DMS 273 treated with DMSO at 0.1 percent for 48 hours (cell line): ENCODE measurements around the gene ADAMTS19.
"Not testable (repeated sequence)": the region's sequence is repeated elsewhere in the genome, so short reads cannot be mapped to it uniquely, and the experiment has no call there.

Experiments used
- DNase-seq: peaks from one replicate; lab custom pipeline; 2025; lab: John Stamatoyannopoulos, UW

ADAMTS19 gene

DNA sequence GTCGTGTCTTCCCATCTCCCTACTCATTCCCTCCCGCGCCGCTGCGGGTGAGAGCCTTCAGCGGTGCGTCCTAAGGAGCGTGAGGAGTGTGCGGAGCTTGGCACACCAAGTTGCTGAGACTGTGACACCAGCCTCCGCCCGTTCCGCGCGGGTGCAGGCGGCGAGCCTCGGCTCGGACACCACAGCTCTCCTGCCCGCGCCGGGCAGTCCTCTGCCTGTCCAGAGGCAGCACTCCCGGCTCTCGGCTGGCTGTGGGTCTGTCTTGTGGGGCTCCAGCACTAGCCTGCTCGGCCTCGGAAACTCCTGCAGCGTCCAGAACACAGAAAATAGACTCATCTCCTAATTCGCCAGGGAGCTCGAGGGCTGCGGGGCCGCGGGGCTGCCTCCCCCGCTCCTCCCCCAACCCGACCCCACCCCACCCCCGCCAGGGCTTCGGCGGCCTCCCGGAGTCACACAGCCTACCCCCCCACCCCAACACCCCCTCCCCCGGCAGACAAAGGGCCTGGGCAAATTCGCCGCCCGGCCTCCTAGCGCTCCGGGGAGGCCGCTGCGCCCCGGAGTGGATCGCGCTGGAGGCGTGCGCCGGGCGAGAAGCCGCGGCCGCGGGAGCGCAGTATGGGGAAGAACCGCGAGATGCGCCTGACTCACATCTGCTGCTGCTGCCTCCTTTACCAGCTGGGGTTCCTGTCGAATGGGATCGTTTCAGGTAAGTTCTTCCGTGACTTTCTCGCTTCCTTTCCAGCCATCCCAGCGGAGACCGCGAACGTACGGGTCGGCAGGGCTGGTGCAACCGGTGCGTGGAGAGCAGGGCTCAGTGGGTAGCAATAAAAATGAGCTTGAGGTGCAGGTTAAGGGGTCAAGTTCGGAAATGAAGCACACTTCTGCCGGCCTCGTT, at the start of gene ADAMTS19:
TSS of gene ADAMTS19 (plus strand) at position 522 of the 895 bp plus-strand sequence. CDS start at position 616, 94 bp downstream.
- no peak for DNase-seq

- DNase-seq: no peak
These were observed 49.6 kb upstream of the ADAMTS19 start for GRCh38 chr5:129410488-129410887.

DNA sequence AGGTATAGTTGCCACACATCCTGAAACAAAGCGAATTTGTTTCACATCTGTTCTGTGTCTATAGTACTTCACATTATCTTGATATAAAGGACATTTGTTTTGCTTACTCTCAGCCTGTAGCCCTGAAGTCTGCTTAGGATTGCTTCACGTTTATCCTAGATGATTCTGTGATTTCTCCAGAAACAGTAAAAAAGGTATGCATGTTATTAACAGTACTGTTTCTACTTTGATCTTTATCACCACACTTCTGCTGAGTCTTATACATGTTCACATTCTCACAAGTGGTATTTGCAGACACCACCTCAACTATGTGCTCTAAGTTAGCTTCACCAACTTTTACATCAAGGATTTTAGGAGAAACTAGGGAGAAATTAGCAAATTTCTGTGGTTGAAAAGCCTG, 47.4 kb upstream of the ADAMTS19 start:
- no peak for DNase-seq

DNA sequence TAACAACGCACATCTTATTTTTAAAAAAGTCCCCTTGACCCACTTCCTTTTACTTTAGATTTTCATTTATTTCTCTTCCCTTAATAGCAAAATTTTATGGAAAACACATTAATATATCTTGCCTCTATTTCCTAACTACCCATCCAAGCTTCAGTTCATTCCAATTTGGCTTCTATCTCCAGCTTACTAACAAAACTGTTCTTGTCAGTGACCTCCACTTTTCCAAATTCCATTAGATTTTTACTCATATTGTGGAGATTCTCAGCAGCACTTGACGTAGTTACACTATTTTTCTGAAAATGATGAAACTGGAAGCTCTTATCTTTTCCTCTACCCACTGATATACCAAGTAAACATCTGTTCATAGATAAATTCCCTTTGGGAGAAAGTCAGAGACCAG, 46.5 kb upstream of the ADAMTS19 start:
- DNase-seq: no peak

DNA sequence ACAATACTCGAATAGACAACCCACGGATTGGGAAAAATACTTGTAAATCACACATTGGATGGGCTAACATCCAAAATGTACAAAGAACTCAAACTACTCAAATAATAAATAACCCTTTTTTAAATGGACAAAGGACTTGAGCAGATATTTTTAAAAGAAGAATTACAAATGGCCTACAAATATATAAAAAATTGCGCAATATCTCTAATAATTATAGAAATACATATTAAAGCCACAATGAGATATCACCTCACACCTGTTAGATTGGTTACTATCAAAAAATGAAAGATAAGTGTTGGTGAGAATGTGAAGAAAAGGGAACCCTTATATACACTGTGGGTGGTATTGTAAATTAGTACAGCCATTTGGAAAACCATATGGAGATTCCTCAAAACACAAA, 40.8 kb upstream of the ADAMTS19 start:
- no peak for DNase-seq

- DNase-seq: no peak
These were observed 35.1 kb upstream of the ADAMTS19 start for GRCh38 chr5:129425031-129425430.

GRCh38 chr5:129426071-129426470, 34.0 kb upstream of the ADAMTS19 start:
- no peak for DNase-seq

DNA sequence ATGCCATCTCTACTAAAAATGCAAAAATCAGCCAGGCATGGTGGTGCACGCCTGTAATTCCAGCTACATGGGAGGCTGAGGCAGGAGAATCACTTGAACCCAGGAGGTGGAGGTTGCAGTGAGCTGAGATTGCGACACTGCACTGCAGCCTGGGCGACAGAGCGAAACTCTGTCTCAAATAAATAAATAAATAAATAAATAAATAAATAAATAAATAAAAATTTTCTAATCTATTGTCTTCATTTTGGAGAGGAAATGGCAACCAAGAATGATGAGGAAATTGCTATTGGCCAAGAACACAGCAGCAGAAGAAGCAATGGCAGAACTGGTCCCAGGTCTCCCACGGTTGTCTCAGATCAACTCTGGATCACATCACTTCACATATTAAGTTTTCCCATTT, 31.5 kb upstream of the ADAMTS19 start:
- not testable (repeated sequence) for DNase-seq

GRCh38 chr5:129431406-129431805, 28.7 kb upstream of the ADAMTS19 start:
- DNase-seq: no peak

DNA sequence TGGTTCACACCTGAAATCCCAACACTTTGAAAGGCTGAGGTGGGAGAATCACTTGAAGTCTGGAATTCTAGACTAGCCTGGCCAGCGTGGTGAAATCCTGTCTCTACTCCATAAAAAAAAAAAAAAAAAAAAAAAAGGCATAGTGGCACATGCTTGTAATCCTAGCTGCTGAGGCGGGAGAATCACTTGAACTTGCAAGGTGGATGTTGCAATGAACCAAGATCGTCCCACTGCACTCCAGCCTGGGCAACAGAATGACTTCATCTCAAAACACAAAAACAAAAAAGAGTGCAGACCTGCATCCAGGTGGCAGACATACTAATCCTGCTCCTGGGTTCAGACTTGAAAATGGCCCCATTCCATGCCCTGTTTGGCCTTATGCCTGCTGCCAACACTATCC, 21.8 kb upstream of the ADAMTS19 start:
- DNase-seq: no peak

- DNase-seq: no peak
These were observed 19.7 kb upstream of the ADAMTS19 start for GRCh38 chr5:129440424-129440823.

DNA sequence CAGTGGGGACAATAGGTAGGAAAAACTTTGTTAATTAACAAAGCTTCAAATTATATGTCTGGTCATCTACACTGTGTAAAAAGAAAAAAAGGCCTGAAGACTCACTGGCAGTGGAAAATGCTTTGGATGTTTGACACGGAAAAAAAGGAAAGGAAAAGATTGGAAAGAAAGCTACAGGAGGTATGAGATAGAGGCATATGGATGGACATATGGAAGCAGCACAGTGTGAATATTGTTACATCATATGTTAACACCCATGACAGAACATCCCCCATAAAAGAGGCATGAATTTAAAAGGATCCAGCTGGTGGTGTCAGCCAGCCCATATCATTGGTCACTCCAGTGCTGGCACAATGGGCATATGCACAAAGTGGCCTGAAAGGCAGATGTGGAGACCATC, 19.0 kb upstream of the ADAMTS19 start:
- no peak for DNase-seq

- no peak for DNase-seq
These were observed 14.7 kb upstream of the ADAMTS19 start for GRCh38 chr5:129445379-129445778.

DNA sequence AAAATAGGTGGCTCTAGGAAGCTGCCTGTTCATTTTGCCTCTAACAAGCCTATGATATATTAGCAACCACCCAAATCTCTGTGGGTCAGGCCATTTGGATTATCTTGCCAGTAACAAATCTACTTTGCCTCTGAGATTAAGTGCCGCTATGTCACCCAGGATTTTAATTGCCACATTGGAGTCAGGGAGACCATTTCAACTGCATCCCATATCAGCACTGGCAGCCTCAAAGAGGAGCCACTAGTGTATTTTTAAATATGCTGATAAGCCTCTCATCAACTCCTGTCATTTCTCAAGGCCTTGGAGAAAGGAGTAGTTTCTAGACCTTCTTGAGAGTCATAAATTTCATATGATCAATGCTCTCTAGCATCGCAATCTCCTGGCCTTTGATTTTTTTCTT, 12.1 kb upstream of the ADAMTS19 start:
- DNase-seq: no peak

- no peak for DNase-seq
These were observed 11.4 kb upstream of the ADAMTS19 start for GRCh38 chr5:129448654-129449053.

DNA sequence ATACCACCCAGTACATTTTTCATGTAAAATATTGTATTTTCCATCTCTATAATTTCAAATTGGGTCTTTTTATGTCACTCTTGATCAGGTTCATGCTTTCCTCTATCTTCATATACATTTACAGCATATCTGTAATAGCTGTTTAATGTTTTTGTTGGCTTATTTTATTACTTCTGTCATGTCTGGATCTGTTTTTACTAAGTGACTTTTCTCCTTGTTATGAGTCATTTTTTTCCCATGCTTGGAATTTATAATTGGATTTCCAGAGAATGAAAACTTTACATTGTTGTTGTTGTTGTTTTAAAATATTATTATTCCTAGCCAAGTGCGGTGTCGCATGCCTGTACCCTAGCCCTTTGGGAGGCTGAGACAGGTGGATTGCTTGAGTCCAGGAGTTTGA, 5.6 kb upstream of the ADAMTS19 start:
- no peak for DNase-seq

- no peak for DNase-seq
These were observed 685 bp upstream of the ADAMTS19 start for GRCh38 chr5:129459450-129459776.

DNA sequence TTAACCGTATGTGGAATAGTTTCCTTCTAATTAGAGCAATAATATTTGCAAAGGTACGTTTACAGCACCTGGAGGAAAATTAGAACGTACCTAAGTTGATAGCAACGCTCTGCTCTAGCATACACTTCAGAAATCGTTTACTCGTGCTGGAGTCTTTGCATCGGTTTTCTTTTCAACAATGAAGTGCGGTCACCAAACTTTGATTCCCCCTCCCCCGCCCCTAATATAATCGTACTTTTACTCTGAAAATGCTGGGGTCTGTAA, 506 bp downstream of the ADAMTS19 start:
- DNase-seq: no peak

- no peak for DNase-seq
These were observed 1.0 kb downstream of the ADAMTS19 start for GRCh38 chr5:129460936-129461710.

GRCh38 chr5:129461711-129462332, 1.7 kb downstream of the ADAMTS19 start:
- no peak for DNase-seq

GRCh38 chr5:129465776-129466344, 5.8 kb downstream of the ADAMTS19 start:
- DNase-seq: no peak

- no peak for DNase-seq
These were observed 14.4 kb downstream of the ADAMTS19 start for GRCh38 chr5:129474544-129474943.

- no peak for DNase-seq
These were observed 16.7 kb downstream of the ADAMTS19 start for GRCh38 chr5:129476751-129477150.
